Activated T-cell treated with anti-CD3 and anti-CD28 coated beads, Interleukin-2, amount 50 U/mL, for 72 hours (primary cell): ENCODE data around the gene LDHB. TPM values are rescaled to one million over a fixed set of nuclear protein-coding genes. Genes with fewer than 3 reads are reported as not detected.
A peak's percentile ranks its signal among the peaks of the same experiment; 100 is the strongest.
"Not testable (repeated sequence)": the region's sequence is repeated elsewhere in the genome, so short reads cannot be mapped to it uniquely, and the experiment has no call there.

ENCODE experiments used
- ATAC-seq, 2 donors: fragments of 150-1000 bp; cut with Tn5 transposase; replicated peaks in 1 of 2; 2 replicates each; pipeline ENCODE4 v1.10.0; 2021; ENCODE audit warnings: moderate library complexity in 2 of 2, mild to moderate bottlenecking in 1 of 2
- DNase-seq, 2 donors: peaks; one replicate each; pipeline ENCODE4 v3.0.0; 2021 to 2022; ENCODE audit warnings: mixed read lengths in 1 of 2
- H3K27ac Mint-ChIP-seq: one replicate; pipeline ENCODE4 v1.8.0; 2022; ENCODE audit warnings: mild to moderate bottlenecking, moderate library complexity, mixed read lengths
- H3K27me3 Mint-ChIP-seq: one replicate; pipeline ENCODE4 v1.8.0; 2022; ENCODE audit warnings: low read depth, mixed read lengths
- H3K36me3 Mint-ChIP-seq, 2 donors: one replicate each; pipeline ENCODE4 v1.8.0; 2022; ENCODE audit warnings: mixed read lengths in 2 of 2, mild to moderate bottlenecking in 1 of 2; ENCODE audit not compliant: insufficient read depth in 2 of 2
- H3K4me1 Mint-ChIP-seq: one replicate; pipeline ENCODE4 v1.8.0; 2022; ENCODE audit warnings: low read depth, mixed read lengths
- H3K4me3 Mint-ChIP-seq, 2 donors: one replicate each; pipeline ENCODE4 v1.8.0; 2022; ENCODE audit warnings: mild to moderate bottlenecking in 2 of 2, mixed read lengths in 2 of 2, moderate library complexity in 2 of 2
- H3K9me3 Mint-ChIP-seq, 2 donors: one replicate each; pipeline ENCODE4 v1.8.0; 2022; ENCODE audit warnings: mixed read lengths in 2 of 2
- total RNA-seq, 2 donors: library from RNA; stranded (reverse); gene quantifications; one replicate each; pipeline ENCODE4 v1.2.3, GENCODE V29; 2022

LDHB gene
- total RNA-seq, 2 donors from 2014 or later, result 1,381 to 1,488 TPM

DNA sequence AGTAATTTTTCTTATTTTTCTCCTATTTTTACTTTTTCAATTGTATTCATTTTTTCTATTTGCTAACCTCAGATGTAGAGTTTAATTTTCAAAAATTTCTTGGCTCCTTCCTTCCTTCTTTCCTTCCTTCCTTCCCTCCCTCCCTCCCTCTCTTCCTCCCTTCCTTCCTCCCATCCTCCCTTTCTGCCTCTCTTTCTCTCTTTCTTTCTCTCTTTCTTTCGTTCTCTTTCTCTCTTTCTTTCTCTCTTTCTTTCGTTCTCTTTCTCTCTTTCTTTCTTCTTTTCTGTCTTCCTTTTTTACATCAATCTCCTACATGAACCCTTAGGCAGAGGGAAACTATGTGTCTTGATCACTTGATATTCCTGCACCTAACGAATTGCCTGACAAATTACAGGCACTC, 40.6 kb downstream of the LDHB start:
- ATAC-seq, result no peak
- no peak for DNase-seq
- peak overlapping the region in 1 of 2 donors; percentile 4 for H3K4me3 Mint-ChIP-seq
- H3K9me3 Mint-ChIP-seq, result peaks cover 0 to 1% of the 10 kb centered on the region in 2 donors
- peak overlapping the region; percentile 43 for H3K27ac Mint-ChIP-seq
- H3K4me1 Mint-ChIP-seq, result peaks cover 57% of the 10 kb centered on the region
- H3K27me3 Mint-ChIP-seq, result no peaks in the 10 kb centered on the region
- peaks cover 2 to 4% of the 10 kb centered on the region in 2 donors for H3K36me3 Mint-ChIP-seq

DNA sequence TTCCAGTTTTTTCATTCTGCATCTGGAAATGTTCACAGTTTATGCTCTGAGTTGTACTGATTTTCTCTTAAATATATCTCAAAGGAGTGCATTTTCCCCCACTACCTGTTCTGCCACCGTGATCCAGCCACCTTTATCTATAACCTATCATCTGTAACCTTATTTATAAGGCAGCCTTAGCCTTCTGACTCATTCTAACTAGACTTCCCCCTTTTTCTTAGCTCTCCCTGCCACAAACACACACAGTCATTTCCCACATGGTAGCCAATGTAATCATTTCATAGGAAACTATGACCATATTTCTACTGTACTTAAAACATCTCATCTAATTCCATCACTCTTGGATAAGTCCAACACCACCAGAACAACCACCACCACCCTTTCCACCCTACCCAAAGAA, 42.2 kb downstream of the LDHB start:
- Mint-ChIP-seq H3K27me3 (no peaks in the 10 kb centered on the region), H3K9me3 (peaks cover 0 to 1% of the 10 kb centered on the region in 2 donors), H3K36me3 (peaks cover 2 to 4% of the 10 kb centered on the region in 2 donors), H3K27ac (peak overlapping the region; percentile 52), H3K4me3 (peak overlapping the region; percentile 25 to 39), H3K4me1 (peaks cover 57% of the 10 kb centered on the region)
- ATAC-seq (peak; percentile 90 to 94), DNase-seq (peak; percentile 13 to 35)

DNA sequence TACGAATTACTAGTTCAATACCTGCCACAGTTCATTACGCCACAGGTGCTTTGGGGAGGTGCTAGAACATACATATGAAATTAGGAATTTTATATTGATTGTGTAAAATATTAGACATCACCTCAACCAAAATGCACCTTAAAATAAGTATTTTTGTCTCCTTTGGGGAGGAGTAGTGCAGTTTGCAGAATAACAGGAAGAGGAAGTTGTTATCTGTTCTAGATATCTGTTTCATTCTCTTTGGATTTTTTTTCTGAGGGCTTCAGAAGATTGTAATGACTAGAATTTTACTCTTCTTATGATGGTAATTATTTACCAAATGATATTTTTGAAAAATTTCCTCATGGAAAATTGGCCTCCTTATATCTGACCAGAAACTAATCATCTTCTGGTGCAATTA, 43.1 kb downstream of the LDHB start:
- H3K27me3 Mint-ChIP-seq, result no peaks in the 10 kb centered on the region
- peak overlapping the region; percentile 52 to 77 for H3K4me3 Mint-ChIP-seq
- peaks cover 57% of the 10 kb centered on the region for H3K4me1 Mint-ChIP-seq
- DNase-seq (no peak), ATAC-seq (no peak)
- peaks cover 2 to 4% of the 10 kb centered on the region in 2 donors for H3K36me3 Mint-ChIP-seq
- H3K27ac Mint-ChIP-seq, result peak overlapping the region; percentile 83
- H3K9me3 Mint-ChIP-seq, result peaks cover 0 to 1% of the 10 kb centered on the region in 2 donors

DNA sequence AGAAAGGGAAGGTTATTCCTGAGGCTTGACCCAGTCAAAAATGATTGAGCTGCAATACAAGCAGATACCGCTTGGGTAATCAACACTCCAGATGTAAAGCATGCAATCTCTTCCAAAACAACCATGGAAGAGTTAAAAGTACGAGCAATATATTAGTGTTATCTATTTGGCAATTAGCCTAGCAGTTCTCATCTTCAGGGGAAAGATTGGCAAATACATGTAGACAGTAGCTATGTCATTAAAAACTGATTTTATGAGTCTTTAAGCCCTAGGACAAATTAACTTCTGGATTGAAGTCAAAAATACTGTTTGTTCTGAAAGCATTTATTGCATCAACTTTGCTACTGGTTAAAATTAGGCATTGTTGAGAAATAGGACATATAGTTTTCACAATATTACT, 43.7 kb downstream of the LDHB start:
- no peaks in the 10 kb centered on the region for H3K27me3 Mint-ChIP-seq
- no peak for ATAC-seq
- peaks cover 2 to 4% of the 10 kb centered on the region in 2 donors for H3K36me3 Mint-ChIP-seq
- DNase-seq, result no peak
- H3K4me1 Mint-ChIP-seq, result peaks cover 53% of the 10 kb centered on the region
- H3K27ac Mint-ChIP-seq, result no peak overlapping the region
- peaks cover 0 to 1% of the 10 kb centered on the region in 2 donors for H3K9me3 Mint-ChIP-seq
- H3K4me3 Mint-ChIP-seq, result peak overlapping the region in 1 of 2 donors; percentile 77

DNA sequence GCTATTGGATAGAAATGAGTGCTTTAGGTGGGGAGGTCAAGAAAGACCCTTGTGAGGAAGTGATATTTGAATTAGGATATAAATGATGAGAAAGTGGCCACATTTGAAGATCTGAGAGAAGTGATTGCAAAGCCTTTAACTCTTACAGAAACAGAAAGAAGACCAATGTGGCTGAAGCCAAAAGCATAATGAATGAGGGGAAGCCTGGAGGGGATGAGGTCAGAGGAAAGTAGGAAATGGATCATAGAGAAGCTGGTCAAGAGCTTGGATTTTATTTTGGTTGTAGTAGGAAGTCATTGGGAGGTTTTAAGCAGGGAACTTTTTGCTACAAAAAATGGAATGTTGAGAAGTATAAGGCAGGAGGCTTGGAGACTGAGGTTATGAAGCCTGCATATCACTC, 49.4 kb downstream of the LDHB start:
- Mint-ChIP-seq H3K9me3 (no peaks in the 10 kb centered on the region), H3K4me3 (no peak overlapping the region), H3K36me3 (no peaks in the 10 kb centered on the region), H3K4me1 (peaks cover 5% of the 10 kb centered on the region), H3K27ac (no peak overlapping the region), H3K27me3 (no peaks in the 10 kb centered on the region)
- DNase-seq (no peak), ATAC-seq (no peak)

DNA sequence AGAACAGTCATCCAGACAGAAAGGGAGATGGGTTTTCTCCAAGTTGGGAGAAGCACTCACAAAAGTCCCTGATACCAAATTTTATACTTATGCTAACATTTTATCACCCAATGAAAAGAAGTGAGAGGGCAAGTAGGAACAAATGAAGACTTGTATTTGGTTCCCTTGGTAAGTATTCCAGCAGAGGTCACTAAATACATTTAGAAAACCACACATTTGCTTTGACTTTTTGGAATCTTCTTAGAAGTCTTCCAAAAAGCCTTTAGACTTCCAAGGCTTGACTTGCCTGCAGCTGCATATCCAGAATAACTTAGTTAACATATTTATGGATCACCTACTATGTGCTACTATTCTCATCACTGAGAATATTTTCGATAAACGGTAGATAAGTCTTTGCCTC, 49.9 kb downstream of the LDHB start:
- H3K9me3 Mint-ChIP-seq, result no peaks in the 10 kb centered on the region

DNA sequence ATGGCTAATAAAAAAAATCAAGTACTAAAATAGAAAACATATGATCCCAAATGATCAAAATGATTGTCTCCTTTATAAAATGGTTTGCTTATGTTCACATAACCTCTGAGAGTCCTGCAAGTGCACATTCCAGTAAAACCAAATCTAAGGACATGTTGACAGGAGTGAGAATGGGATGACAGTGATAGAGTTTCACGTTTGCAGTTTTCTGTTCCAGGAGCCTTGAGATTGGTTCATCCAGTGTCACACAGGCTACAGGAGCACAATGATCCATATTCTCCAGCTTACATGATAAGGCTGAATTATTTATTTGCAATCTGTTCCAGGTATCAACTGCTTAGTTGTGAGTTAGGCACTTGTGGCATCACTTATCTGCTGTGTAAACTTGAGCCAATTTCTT, 51.5 kb downstream of the LDHB start:
- no peaks in the 10 kb centered on the region for H3K9me3 Mint-ChIP-seq
- H3K4me1 Mint-ChIP-seq, result no peaks in the 10 kb centered on the region
- ATAC-seq (no peak), DNase-seq (no peak)
- H3K27me3 Mint-ChIP-seq, result no peaks in the 10 kb centered on the region
- no peaks in the 10 kb centered on the region for H3K36me3 Mint-ChIP-seq
- no peak overlapping the region for H3K4me3 Mint-ChIP-seq
- no peak overlapping the region for H3K27ac Mint-ChIP-seq

More for the DNA sequence above, 49.9 kb downstream of the LDHB start:
- Mint-ChIP-seq H3K36me3 (no peaks in the 10 kb centered on the region), H3K27ac (no peak overlapping the region), H3K4me3 (no peak overlapping the region), H3K4me1 (peaks cover under 1% of the 10 kb centered on the region), H3K27me3 (no peaks in the 10 kb centered on the region)
- ATAC-seq (no peak), DNase-seq (no peak)

DNA sequence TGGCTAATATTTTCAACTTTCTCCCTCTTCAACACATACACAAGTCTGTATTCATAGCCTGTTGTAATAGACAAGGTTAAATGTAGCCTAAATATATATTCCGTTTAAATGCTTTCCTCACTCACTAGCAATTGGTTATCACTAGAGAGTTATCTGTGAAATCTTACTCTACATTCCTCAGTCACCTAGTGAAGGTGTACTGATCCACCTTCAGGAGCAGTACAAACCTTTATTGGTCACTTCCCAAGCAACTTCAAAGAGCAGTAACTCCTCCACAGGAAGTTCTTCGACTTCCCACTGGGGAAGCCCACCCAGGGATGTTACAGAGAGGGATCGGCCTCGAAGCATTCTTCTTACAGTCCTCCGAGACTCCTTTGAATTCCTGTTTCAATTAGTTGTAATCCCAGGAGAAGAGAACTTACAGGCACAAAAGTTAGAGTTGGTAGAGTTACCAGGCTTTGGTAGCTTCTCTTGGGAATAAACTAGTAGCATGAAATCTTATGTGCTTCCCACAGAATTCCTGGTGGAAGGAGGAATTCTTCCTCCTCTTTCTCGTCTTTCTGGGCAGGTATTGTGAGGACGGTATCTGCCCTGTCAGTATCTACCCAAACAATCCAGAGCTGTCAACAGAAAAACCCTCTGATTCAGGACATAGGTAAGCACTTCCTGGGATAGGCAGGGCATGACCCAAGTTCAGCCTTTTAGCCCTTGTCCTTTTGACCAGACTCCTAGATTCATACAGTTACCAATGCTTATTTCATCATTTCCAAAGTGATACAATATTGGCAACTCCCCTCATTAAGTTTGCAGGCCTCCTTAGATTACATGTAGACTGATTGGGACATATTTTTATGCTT, 53.2 kb downstream of the LDHB start, which contains the start of gene GYS2:
Gene GYS2 (minus strand): TSS at position 603 of the 857 bp plus-strand sequence. CDS start 255 bp downstream, at position 348.
- Mint-ChIP-seq H3K27ac (no peak within 1 kb of the TSS), H3K27me3 (no peaks in the 10 kb centered on the region), H3K36me3 (no peaks in the 10 kb centered on the region), H3K4me1 (no peaks in the 10 kb centered on the region), H3K9me3 (no peaks in the 10 kb centered on the region), H3K4me3 (no peak within 1 kb of the TSS)
- ATAC-seq (no peak), DNase-seq (no peak)

DNA sequence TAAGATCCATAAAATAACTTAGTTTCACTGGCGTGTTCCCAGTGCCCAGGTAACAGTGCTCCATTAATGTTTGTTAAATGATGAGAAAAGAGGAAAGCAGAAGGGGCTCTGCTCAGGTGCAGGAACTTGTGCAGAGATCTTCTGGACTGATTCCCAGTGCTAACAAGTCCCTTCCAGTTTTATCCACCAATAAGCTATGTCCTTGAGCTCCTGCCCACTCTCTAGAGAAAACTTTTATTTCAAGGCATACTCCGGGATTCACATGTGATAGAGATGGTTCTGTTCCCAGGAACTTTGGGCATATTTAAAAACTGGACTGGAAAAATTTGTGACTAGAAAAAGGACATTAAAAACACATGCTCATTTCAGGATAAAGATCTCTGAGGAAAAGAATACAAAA, 54.9 kb downstream of the LDHB start:
- no peaks in the 10 kb centered on the region for H3K4me1 Mint-ChIP-seq
- no peaks in the 10 kb centered on the region for H3K9me3 Mint-ChIP-seq
- no peak for ATAC-seq
- no peaks in the 10 kb centered on the region for H3K27me3 Mint-ChIP-seq
- DNase-seq, result no peak
- no peaks in the 10 kb centered on the region for H3K36me3 Mint-ChIP-seq
- no peak overlapping the region for H3K27ac Mint-ChIP-seq
- H3K4me3 Mint-ChIP-seq, result no peak overlapping the region

DNA sequence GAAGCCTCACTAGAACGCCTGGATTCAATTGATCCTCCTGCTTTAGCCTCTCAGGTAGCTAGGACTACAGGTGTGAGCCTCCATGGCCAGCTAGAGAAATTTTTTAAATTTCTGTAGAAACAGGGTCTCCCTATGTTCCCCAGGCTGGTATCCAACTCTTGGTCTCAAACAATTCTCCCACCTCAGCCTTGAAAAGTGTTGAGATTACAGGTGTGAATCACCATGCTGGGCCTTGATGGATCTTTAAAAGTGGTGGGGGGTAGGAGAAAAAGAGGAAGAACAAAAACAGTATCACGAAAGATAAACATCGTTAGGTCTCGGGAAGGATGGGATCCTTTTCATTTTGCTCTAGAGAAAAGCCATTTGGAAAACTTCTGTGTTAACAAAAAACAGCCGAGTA, 57.4 kb downstream of the LDHB start:
- H3K9me3 Mint-ChIP-seq, result peaks cover 0 to 2% of the 10 kb centered on the region in 2 donors
- H3K27ac Mint-ChIP-seq, result no peak overlapping the region
- no peaks in the 10 kb centered on the region for H3K36me3 Mint-ChIP-seq
- H3K27me3 Mint-ChIP-seq, result no peaks in the 10 kb centered on the region
- DNase-seq, result no peak
- no peak overlapping the region for H3K4me3 Mint-ChIP-seq
- no peak for ATAC-seq
- no peaks in the 10 kb centered on the region for H3K4me1 Mint-ChIP-seq

DNA sequence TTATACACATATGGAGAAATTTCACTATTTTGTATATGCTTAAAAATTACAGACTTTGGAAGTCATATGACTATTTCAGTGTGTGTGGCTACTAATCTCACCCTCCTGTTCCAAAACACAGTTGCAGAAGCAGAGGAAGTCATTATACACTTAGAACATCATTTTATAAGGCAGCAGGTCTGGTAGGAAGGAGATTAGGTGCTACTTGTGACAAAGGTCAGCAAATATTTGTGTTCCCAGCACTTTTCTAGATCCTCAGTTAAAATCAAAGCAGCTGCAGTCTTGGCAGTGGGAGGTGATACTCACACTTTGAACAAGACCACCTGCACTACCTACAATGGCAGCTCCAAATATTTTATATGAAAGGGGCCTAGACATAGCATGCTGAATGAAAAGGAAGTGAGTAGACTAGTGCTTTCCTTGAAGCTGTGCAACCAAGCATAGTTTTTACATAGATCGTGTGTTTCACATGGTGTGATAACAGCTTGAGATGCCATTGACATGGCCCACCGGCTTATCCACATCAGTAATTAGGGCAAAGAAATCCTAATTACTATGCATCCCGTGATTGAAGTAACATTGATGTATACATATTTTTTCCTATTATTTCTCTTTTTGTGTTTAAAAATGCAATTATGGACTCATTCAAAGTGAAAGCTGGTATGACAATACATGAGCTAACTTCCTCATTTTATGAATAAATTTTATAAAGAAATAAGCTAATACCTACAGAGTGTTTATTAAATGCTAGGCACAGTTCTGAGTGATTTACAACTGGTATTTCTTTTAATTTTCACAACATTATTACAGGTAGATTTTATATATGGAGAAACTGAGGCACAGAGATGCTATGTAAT, 58.3 kb downstream of the LDHB start:
- Mint-ChIP-seq H3K27ac (no peak overlapping the region), H3K27me3 (no peaks in the 10 kb centered on the region), H3K36me3 (no peaks in the 10 kb centered on the region), H3K4me1 (no peaks in the 10 kb centered on the region), H3K4me3 (no peak overlapping the region), H3K9me3 (peaks cover 0 to 4% of the 10 kb centered on the region in 2 donors)
- DNase-seq (no peak), ATAC-seq (no peak)

DNA sequence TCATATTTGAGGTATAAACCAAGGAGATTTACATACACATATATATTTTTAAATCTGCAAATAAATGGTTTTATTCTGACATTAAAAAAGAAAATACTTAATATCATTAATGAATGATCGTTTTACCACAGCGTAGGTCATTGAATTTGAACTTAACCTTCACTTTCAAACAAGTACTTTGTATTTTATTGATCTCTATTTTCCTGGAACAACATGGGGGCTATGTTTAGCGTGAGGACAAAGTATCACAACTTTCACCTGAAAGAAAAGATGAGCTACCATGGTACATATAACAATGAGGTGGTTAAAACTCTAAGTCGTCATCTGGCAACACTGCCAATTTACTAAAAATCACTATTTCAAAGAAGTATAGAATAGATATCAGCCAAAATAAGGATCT, 59.0 kb downstream of the LDHB start:
- H3K9me3 Mint-ChIP-seq, result peaks cover 0 to 5% of the 10 kb centered on the region in 2 donors
- no peak for ATAC-seq

DNA sequence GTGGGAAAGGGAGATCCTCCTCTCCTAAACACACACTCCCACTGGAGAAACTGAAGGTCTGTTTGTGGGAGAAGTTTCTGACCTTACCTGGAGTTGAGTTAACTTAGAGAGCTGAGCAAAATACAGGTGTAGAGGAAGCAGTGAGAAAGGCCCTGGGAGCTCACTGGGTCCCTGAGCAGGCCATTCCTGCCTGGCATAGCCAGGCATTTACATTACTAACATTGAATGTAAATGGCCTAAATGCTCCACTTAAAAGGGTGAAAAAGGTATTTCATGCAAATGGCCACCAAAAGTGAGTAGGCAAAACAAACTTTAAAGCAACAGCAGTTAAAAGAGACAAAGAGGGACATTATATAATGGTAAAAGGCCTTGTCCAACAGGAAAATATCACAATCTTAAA, 62.3 kb downstream of the LDHB start:
- DNase-seq, H3K4me3 Mint-ChIP-seq, H3K4me1 Mint-ChIP-seq, H3K27ac Mint-ChIP-seq, H3K27me3 Mint-ChIP-seq, ATAC-seq: not testable (repeated sequence)
- H3K36me3 Mint-ChIP-seq, result peaks cover 10 to 16% of the 10 kb centered on the region in 2 donors
- H3K9me3 Mint-ChIP-seq, result peaks cover 13 to 19% of the 10 kb centered on the region in 2 donors

More for the DNA sequence above, 59.0 kb downstream of the LDHB start:
- Mint-ChIP-seq H3K36me3 (no peaks in the 10 kb centered on the region), H3K27me3 (no peaks in the 10 kb centered on the region), H3K4me3 (no peak overlapping the region), H3K4me1 (no peaks in the 10 kb centered on the region), H3K27ac (no peak overlapping the region)
- no peak for DNase-seq
